Stimulated activated CD4-positive, alpha-beta T cell treated with anti-CD3 and anti-CD28 coated beads, Interleukin-1b, Interleukin-23, amount 100 ng/mL, for 24 hours (primary cell): Measurements from ENCODE around the gene TMEM229B.

Experiments used
- DNase-seq, 4 experiments: peaks; one replicate each; pipeline ENCODE4 v3.0.0-alpha.2; 2020; ENCODE audit warnings: low read depth in 4 of 4, low spot score in 1 of 4

TMEM229B gene

DNA sequence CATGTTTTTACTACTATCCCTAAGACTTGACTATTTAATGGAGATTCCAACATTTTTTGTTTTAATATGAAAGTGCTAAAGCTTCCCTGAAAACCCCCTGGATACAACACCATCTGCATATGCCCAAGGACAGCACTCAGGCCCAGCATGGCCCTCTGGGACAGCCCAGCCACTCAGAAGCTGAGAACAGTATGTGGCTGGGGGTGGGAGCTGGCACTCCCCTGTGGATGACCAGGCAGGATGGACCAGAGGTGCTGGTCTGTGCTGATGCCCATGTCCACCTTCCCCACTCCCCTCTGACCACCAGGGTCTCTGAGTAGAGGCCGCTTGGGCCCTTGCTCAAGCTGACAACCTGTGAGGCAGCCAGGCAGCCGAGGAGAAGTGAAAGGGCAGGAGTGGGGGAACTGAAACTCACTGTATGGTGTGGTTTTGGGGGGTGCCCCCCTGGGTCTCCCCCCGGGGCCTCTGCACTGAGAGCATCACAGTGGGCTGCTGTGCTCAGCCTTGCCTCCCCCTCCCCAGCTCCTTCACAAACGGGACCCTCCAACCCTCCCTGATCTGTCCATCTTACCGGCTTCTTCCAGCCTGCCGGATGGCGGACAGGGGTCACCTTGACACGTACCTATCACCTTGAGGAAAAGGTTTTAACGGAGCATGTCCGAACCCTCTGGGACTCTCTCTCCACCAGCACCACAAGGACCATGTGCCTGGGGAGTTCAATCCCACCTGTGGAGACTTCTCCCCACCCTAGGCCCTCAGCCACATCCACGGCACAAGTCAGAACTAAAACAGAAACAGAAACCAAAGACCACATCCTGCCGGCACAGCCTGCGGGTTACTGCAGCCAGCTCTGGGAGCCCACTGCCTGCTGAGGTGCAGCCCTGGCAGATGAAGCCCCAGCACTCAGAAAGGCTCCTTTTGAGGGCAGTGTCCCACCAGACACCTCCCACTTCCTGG is at the start of gene TMEM229B:
TMEM229B (minus strand) TSS at position 785 of the 957 bp plus-strand sequence. CDS start 14,798 bp downstream, outside the sequence.
- peak; percentile 32 to 62 (median 36) for DNase-seq

DNA sequence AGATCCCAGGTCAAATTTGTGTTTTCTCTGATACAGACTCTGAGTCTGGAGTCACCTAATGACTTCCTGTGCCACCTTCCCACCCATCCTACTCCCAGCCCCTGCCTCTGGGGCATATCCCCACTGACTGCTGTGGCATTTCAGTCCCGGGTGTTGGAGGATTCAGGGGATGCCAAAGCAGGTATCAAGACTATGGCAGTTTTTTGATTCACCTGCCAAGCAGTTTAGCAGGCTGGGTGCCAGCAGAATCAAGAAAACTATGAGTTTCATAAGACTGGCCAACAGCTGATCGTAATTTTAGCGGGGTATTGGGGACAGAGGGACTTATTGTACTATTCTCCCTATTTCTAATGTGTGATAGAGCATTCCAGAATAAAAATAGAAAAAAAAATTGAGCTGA is 49.2 kb upstream of the TMEM229B start:
- DNase-seq = no peak

DNA sequence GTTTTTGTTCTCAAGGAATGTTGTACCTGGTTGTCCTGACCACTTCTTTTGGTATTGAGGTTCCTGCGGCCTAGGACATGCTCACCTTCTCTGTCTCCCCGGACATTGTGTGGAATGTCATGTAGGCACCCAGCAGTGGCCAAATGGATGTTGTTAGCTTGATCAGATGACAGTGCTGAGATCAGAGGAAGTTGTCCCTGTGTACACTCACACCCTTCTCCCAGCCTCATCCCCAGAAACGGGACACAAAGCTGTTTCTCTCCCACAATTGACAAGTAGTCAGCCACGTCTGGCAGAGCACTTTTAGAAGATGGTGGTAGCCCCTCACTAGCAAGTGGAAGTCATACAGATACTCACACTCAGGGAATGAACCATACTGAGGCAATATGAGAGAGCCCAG is 47.6 kb upstream of the TMEM229B start:
- no peak for DNase-seq

DNA sequence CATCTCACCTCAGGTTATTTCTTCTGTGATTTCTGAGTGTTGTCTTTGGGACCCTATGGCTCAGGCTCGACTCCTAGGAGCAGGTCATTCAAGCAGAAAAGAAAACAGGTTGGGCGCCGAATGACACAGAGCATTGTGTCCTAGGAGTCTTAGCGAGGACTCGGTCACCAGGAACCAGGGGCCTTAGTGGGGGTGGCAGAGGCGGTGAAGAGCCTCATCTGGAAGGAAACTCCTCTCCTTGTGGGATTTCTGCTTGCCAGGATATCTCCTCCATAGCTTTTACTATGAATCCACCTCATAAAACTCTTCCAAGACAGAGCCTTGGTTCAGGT is 45.2 kb upstream of the TMEM229B start:
- DNase-seq = no peak

DNA sequence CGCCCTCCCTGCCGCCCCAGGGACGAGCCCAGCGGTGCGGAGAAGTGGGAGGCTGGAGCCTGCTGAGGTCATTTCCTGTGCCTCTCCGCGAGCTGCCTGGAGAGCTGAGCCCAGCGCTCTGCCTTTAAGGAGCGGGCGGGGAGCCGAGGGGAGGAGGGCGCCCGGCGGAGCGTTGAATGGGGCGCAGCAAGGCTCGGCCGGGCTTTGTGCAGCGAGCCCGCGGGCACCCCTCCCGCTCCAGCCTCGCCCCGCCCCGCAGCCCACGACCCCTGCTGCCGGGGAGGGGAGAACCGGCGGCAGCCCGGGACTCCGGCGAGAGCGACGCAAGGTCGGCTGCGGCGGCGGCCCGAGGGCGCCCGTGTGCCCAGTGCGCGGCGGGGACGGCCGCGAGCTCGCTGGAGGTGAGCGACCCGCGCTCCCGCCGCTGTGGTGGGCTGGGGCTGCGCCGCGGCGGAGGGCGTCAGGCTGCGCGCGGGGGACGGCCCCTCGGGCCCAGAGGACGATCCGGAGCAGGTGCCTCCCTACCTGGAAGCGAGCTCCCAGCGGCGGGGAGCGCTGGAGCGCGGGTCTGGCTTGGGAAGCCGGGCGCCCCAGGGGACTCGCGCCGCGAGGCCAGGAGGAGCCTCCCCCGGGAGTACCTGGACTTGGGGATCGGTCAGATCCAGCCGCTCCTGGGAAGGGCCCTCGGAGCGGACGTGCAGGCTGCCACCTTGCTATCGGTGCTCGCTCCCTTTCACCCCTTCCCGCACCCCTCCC is 44.7 kb upstream of the TMEM229B start, which contains the start of gene PLEKHH1:
PLEKHH1 (plus strand) TSS at position 293 of the 756 bp plus-strand sequence. CDS start 8,578 bp downstream, outside the sequence.
- DNase-seq = peak in 2 of 4 experiments; percentile 48 to 60

DNA sequence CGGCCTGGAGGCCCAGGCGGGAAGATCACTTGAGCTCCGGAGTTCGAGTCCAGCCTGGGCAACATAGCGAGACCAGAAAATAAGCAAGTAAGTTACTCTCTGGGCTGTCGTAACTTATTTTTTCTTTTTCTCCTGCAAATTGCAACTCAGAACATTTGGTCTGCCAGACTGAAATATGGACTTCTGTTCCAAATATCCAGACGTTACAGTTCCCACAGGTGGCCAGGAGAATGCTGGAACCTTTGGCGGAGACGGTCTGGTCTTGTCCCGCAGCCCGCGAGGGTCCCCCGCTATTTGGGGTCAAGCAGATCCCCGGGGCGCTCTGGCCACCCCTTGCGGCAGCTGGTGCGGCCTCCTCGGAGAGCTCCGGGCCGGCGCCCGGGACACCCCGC is 44.1 kb upstream of the TMEM229B start:
- DNase-seq = no peak

DNA sequence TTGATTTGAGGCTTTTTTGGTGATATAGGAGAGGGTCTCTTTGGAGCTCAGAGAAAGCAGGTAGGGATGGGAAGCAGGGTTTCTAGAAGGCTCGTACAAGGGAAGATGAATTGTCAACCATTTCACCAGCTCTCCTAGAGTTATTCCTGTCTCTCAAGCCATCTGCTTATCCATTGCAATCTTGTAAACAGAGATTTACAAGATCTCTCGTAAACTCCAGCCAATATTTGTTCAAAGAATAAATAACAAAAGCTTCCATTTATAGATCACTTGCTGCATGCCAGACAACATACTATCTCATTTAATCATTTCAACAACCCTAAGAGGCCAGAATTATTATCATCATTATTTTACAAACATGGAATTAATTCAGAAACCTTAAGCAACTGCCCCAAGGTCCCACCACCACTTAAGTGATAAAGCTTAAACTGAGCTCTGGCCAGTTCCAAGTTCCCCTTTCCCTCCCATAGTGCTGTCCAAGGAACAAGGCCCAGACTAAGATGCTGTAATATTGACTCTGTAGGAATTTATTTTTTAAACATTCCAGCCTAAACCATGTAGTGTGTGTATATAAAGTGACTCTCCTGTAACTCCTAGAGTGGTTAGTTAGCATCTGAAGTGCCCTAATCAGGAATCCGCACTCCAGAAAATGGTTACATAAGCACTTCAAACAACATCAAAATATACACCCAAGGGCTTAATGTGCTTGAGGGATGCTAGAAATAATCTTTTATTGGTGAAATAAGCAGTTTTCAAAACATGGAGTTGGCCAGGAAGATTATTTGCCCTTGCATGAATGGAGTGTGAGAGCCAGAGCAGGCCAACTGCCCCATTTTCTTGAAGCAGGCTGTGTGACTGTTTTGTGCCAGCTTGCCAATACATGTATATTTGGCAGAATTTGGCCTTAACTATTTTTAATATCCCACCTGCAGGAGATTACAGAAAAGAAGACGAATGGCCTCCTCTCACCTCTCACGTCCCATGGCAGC is 41.7 kb upstream of the TMEM229B start:
- DNase-seq = no peak

DNA sequence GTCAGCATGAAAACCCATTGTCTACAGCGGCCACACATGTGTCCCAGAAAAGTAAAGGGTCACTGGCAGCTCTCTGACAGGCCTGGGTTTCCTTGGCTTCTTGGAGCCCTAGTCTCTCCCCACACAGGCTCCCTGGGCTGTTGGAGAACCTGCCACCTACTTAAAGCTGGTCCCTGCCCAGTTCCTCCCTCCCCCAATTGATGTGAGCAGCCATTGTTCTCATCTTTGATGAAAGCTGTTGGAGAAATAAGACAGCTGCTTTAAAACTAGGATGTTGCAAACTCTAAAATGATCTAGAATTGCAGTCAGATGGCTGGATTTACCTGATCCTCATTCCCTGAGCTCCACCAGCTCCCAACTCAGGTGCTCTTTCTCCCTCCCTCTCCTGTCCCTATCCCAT is 39.8 kb upstream of the TMEM229B start:
- no peak for DNase-seq

DNA sequence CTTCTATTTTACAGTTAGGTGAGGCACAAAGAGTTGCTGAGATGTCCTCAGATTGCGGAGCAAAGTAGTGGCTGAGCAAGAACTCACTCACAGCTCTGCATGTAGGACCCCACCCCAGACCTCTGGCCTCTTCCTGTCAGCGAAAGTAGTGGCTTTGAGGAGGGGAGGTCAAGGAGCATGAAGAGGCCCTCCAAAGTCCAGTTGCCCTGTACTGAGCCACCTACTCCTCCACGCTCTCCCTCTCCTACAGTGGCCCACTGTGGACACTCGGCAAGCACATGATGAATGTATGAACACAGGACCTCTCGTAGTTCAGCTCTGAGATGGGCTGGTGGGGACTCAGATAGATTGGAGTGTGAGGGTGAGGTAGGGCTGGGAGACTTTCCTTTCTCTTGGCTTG is 39.2 kb upstream of the TMEM229B start:
- no peak for DNase-seq

DNA sequence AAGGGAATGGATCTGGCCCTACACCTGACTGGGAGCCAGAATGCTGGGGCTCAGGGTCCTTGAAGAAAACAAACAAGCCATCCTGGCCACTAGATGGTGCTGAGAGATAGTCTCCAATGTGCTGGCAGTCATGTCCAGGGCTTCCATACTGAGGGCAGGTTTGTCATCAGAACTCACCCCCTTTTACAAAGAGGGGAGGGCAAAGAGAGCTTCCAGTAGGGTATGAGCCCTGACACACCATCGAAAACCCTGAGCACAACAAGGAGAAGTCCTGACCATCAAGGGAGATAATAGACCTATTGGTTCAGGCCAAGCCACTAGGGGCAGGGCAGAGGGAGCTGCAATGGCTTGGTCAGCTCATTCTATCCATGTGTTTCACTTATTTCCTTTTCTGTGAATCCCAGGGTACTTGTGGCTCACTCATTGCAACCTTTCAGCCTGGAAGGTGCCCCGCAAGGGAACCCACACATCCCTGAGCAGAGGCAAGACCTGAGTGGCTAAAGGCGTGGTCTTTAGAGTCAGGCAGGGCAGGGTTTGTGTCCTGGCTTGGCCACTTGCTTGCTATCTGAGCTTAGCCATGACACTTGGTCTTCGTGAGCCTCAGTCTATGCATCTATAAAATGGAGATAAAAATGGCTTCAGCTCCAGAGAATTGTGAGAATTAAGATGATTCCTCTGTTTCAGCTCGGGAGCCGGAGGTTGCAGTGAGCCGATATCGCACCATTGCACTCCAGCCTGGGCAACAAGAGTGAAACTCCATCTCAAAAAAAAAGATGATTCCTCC is 38.3 kb upstream of the TMEM229B start:
- peak in 2 of 4 experiments; percentile 21 for DNase-seq

DNA sequence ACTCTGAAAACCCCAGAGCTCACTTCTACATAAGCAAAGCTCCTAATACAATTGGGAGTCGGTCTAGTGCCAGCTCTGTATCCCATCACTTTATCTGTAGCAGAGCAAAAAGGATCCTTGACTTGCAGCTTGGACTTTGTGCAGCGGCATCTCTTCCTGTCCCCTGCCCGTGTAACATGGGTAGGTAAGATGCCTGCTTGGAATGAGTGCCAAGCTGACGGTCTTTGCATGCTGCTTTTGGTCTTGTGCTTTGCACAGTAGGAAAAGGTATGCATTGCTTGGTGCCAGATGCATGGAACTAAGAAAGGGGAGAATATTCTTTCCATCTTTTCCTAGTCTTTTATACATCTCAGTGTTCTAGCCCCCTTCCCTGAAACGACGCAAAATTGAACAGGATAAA is 37.7 kb upstream of the TMEM229B start:
- DNase-seq = no peak

DNA sequence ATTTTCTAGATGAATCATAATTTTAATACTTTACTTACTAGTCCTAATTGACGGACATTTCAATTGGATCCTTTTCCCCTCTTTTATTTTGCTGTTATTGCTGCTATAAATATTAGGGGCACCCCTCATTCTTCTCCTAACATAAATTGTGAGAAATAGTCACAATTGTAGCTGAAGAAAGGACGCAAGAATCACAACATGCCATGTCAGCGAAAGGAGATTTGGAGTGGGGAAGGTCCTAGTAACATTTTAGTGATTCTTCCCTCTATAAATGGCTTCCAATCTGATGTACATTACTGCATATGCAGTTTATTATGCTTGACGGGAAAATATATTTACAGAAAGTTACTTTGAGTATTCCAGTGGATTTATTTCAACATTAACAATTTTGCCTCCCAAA is 36.9 kb upstream of the TMEM229B start:
- DNase-seq = no peak

DNA sequence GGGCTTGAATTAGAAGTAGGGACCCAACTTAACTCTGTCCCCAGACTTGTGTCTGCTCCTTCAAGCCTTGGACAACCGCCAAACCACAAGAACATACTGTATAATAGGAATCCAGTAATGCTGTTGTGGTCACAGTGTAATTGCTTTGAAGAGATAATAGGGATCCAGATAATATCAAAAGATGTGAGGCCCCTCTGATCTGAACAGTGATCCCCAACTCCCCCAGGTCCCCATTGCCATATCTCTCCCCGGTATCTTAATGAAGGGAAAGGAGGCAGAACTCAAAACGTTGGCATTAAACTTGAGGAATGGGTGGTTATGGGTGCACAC is 36.1 kb upstream of the TMEM229B start:
- DNase-seq = no peak

DNA sequence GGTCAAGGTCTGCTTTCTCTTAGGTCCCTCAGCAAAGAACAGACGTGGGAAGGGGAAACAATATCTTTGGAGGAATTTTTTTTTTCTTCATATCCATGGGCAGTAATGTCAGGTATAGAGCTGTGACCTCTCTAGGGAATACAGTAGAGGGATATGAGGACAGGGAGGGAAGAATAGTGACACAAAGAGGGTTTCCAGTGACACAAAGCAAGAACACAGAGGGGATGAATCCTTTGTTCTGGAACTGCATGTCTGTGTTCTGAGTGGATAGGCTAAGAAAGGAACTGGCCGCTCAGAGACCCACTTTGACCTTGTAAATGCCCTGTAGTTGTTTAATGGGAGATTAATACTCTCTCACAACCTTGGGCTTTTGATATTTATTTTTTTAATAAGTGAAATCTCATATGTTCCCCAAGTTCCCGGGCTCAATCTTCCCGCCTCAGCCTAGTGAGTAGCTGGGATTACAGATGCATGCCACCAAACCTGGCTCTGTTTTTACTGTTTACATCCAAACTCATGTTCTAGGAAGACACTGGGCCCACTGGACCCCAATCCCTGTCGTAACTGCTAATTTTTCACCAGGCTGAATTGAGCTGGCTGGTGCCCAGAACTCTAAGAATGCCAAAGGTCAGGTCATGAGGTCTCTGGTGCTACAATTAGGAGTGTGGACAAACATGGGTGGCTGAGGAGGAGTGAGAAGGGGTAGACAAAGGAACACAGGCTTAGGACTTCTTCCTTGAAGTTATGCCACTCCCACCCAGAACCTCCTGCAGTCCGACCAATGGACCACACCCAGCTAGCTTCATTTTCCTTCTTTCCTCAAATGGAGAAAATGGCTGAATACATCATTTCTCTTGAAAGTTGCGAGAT is 35.5 kb upstream of the TMEM229B start:
- DNase-seq = no peak

DNA sequence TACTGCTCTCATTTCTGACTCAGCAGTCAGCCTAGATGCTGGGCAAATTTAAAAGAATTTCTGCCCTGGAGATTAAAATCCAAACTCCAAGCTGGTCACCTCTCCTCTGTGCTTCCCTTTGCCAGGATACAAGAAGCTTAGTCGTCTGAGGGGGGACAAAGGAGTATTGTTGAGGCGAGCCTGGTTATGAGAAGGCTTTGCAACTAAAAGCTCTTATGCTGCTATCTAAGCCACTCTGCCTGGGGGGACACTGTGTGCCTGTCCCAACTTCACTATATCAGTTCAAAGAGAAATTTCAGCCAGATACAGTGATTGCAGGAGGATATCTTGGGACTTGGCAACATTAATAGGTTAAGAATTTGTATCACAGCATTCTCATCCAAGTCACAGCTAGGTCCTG is 33.7 kb upstream of the TMEM229B start:
- no peak for DNase-seq

DNA sequence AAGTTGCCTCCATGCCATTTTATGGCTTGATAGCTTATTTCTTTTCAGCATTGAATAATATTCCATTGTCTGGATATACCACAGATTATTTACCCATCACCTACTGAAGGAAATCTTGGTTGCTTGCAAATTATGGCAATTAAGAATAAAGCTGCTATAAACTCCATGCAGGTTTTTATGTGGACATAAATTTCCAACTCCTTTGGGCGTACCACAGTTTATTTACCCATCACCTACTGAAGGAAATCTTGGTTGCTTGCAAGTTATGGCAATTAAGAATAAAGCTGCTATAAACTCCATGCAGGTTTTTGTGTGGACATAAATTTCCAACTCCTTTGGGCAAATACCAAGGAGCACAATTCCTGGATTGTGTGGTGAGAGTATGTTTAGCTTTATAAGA is 32.0 kb upstream of the TMEM229B start:
- DNase-seq = no peak

DNA sequence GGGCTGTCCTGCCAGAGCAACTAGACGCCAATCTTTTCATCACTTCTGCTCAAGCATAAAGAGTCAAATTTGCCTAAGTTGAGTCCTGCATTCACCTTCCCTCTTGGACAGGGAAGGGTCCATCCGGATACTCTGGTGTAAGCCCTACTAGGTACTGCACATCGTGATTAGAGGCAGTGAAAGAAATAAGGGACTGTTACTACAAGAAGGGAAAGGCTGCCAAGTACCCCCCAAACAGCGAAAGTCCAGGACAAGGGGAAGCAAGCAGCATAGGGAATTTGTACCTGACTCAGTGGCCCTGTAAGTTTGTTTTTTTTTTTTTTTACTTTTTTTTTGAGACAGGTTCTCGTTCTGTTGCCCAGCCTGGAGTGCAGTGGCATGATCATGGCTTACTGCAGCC is 30.9 kb upstream of the TMEM229B start:
- no peak for DNase-seq

DNA sequence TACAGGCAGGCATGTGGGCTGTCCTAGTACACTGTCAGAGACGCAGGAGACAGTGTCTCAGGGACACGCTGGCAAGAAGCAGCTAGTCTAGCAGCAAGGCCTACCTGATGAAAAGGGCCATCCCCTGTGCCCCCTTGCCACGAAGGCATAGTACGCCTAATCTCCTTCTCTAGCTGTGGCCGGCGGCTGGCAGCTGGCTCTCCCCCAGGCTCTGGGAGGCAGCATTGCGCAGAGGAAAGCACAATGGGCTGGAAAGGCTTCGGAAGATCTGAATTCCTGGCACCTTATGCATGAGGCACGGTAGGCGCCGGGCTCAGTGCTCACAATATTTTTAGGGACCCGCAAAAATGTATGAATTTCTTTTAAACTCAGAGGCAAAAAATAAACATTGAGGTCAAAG is 28.6 kb upstream of the TMEM229B start:
- DNase-seq = no peak

DNA sequence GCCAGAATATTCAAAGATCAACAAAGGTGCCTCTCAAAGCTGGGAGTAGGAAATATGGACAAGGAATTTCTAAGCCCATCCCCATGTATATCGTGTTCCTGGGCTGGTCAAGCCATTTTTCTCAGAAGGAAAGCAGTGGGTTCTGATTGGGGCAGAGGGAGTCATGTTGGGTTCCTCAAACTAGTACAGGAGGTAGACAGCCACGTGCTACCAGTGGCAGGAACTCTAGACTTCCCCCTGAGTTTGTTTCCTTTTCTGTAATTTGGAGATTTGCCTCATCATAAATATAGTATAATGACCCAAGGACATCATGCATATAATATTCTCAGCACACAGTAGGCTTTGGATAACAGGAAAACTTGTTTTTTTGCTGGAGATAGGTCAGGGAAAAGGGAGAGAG is 28.2 kb upstream of the TMEM229B start:
- DNase-seq = no peak
